K562 (cell line): ENCODE data around the gene YES1. TPM values are rescaled to one million over a fixed set of nuclear protein-coding genes. Genes with fewer than 3 reads are reported as not detected.

Experiments used
- ATF1 ChIP-seq, 2 experiments: fragments of 450-650 bp in 1 of 2; IDR thresholded peaks; 2 replicates each; pipeline ENCODE4 v1.6.1; 2016; ENCODE audit warnings: missing compliant biosample characterization in 1 of 2, missing genetic modification characterization in 1 of 2
- ATF7 ChIP-seq: fragments of 450-650 bp; IDR thresholded peaks from 2 replicates; pipeline ENCODE4 v1.7.1; 2014; ENCODE audit warnings: mild to moderate bottlenecking, moderate library complexity
- CCNT2 ChIP-seq: IDR thresholded peaks from 2 replicates; pipeline ENCODE4 v1.6.1; 2011; ENCODE audit warnings: borderline replicate concordance, low read depth, mild to moderate bottlenecking, moderate library complexity, mixed read lengths, low read length; ENCODE audit not compliant: insufficient read length; ENCODE audit errors: extremely low read depth
- EP300 ChIP-seq: IDR thresholded peaks from 2 replicates; pipeline ENCODE4 v1.6.1; 2012; ENCODE audit warnings: low read length, improper control_type of control experiment
- FOXJ2 ChIP-seq: fragments of 200-800 bp; sonication (Bioruptor generic); IDR thresholded peaks from 2 replicates; pipeline ENCODE4 v1.6.1; 2016; ENCODE audit warnings: missing genetic modification characterization, missing compliant biosample characterization
- HDAC2 ChIP-seq: fragments of 450-650 bp; IDR thresholded peaks from 2 replicates; pipeline ENCODE4 v1.6.1; 2016; ENCODE audit warnings: mild to moderate bottlenecking
- JUND ChIP-seq, 2 experiments: IDR thresholded peaks; 2 replicates in 1 of 2; 3 replicates in 1 of 2; pipeline ENCODE4 v1.6.1; 2011; ENCODE audit warnings: borderline replicate concordance in 2 of 2, low read depth in 2 of 2, low read length in 2 of 2, improper control_type of control experiment in 1 of 2, missing biosample characterization in 1 of 2, missing genetic modification characterization in 1 of 2, missing genetic modification reagents in 1 of 2
- KLF16 ChIP-seq: IDR thresholded peaks from 2 replicates; pipeline ENCODE4 v1.6.1; 2016; ENCODE audit warnings: antibody characterized with exemption
- MYNN ChIP-seq, 2 experiments: sonication (generic); formaldehyde crosslinking in 1 of 2; IDR thresholded peaks; 2 replicates each; pipeline versions ENCODE4 v1.5.0 to v1.6.1; 2016 to 2020; ENCODE audit warnings: antibody characterized with exemption in 1 of 2, missing genetic modification reagents in 1 of 2
- NCOR1 ChIP-seq: fragments of 450-650 bp; IDR thresholded peaks from 2 replicates; pipeline ENCODE4 v1.6.1; 2016; ENCODE audit warnings: mild to moderate bottlenecking, moderate library complexity
- PHB2 ChIP-seq: fragments of 450-650 bp; IDR thresholded peaks from 2 replicates; pipeline ENCODE4 v1.6.1; 2017; ENCODE audit warnings: low read depth
- PML ChIP-seq: IDR thresholded peaks from 2 replicates; pipeline ENCODE4 v1.6.1; 2012; ENCODE audit warnings: low read length, inconsistent platforms
- RCOR1 ChIP-seq, 2 experiments: IDR thresholded peaks; 2 replicates each; pipeline ENCODE4 v1.6.1; 2012; ENCODE audit warnings: low read depth in 2 of 2, low read length in 2 of 2, borderline replicate concordance in 1 of 2, improper control_type of control experiment in 1 of 2
- SP1 ChIP-seq: sonication (generic); formaldehyde crosslinking; IDR thresholded peaks from 2 replicates; pipeline ENCODE4 v1.8.1; 2022; ENCODE audit warnings: mild to moderate bottlenecking, missing genetic modification reagents
- TAL1 ChIP-seq: fragments of 450-650 bp; IDR thresholded peaks from 2 replicates; pipeline ENCODE4 v1.6.1; 2016; ENCODE audit warnings: mild to moderate bottlenecking
- TBL1XR1 ChIP-seq, 2 experiments: IDR thresholded peaks; 2 replicates each; pipeline ENCODE4 v1.6.1; 2012; ENCODE audit warnings: improper control_type of control experiment in 2 of 2, low read length in 2 of 2, mild to moderate bottlenecking in 1 of 2
- TCFL5 ChIP-seq: fragments of 250-450 bp; sonication (Bioruptor Pico); conservative IDR thresholded peaks from 2 replicates; pipeline ENCODE4 v1.6.1; 2021; ENCODE audit warnings: mild to moderate bottlenecking, moderate library complexity, matching md5 sums
- TRIM24 ChIP-seq, 2 experiments: fragments of 450-650 bp; IDR thresholded peaks; 2 replicates each; pipeline ENCODE4 v1.6.1; 2016
- ZKSCAN8 ChIP-seq: fragments of 200-800 bp; sonication (Bioruptor generic); IDR thresholded peaks from 2 replicates; pipeline ENCODE4 v1.6.1; 2016; ENCODE audit warnings: missing genetic modification characterization, missing compliant biosample characterization
- ZNF24 ChIP-seq: fragments of 450-650 bp; IDR thresholded peaks from 2 replicates; pipeline ENCODE4 v1.6.1; 2016
- ZNF75A ChIP-seq: fragments of 450-650 bp; formaldehyde crosslinking; IDR thresholded peaks from 2 replicates; pipeline ENCODE4 v1.4.0; 2020; ENCODE audit warnings: mild to moderate bottlenecking
- polyA plus RNA-seq, 8 experiments: library from polyadenylated mRNA; depleted of rRNA in 4 of 8; stranded (reverse) in 5 of 8; unstranded in 3 of 8; fragments of >200 nt; fragmentation: Nextera tagmentation in 2 of 8; fragmentation: Illumina TruSeq in 1 of 8; extraction: Ambion mirVana in 2 of 8; extraction: Trizol in 1 of 8; gene quantifications; 2 replicates each; pipeline versions ENCODE4 v1.2.1 to v1.2.3, GENCODE V29; 2011 to 2014; ENCODE audit warnings: inconsistent platforms in 1 of 8, missing spikeins in 1 of 8
- total RNA-seq, 7 experiments: library from RNA; depleted of rRNA in 6 of 7; stranded (reverse); fragments of >200 nt in 6 of 7; fragmentation: Illumina TruSeq in 2 of 7; extraction: Trizol in 2 of 7; gene quantifications; 2 replicates each; pipeline versions ENCODE4 v1.2.1 to v1.2.3, GENCODE V29; 2011 to 2021; ENCODE audit warnings: low replicate concordance in 1 of 7
- TF ChIP-seq, protein P1 (sequence below), 2 experiments: IDR thresholded peaks in 1 of 2; conservative IDR thresholded peaks in 1 of 2; 2 replicates each; pipeline ENCODE4 v1.6.1; 2016; ENCODE audit warnings: low read depth in 2 of 2, mild to moderate bottlenecking in 1 of 2, missing compliant biosample characterization in 1 of 2, missing genetic modification characterization in 1 of 2, moderate library complexity in 1 of 2
- TF ChIP-seq, protein P2 (sequence below): fragments of 450-650 bp; conservative IDR thresholded peaks from 2 replicates; pipeline ENCODE4 v1.6.1; 2016; ENCODE audit warnings: missing genetic modification characterization, low read depth, mild to moderate bottlenecking, missing compliant biosample characterization, moderate library complexity
- TF ChIP-seq, protein P3 (sequence below), 2 experiments: fragments of 450-650 bp in 1 of 2; sonication (generic) in 1 of 2; formaldehyde crosslinking in 1 of 2; IDR thresholded peaks in 1 of 2; conservative IDR thresholded peaks in 1 of 2; 2 replicates each; pipeline versions ENCODE4 v1.6.1 to v1.8.1; 2016 to 2023; ENCODE audit warnings: mild to moderate bottlenecking in 2 of 2, moderate library complexity in 2 of 2, inconsistent platforms in 1 of 2, missing genetic modification reagents in 1 of 2

YES1 gene
- total and polyA plus RNA-seq, 9 of the 15 experiments (the other 6 are each of a cell fraction or from before 2014, with no cell fraction given) = 37.2 to 115 (median 77.7) TPM

DNA sequence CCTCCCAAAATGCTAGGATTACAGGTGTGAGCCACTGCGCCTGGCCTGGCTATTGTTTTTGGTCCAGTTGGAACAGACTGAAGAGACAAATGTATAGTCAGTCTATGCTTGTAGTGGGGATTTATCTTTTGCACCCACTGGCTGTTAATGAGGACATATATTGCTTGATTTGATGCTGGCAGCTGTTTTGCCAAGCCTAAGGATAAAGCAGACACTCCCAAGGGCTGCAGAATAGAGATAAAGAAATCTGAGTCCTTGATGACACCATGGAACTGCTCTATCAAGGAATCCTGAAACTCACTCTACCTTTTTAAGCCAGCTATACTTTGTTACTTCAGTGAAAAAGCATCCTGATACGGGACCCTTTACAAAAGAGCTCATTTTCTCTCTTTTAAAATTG is 56.5 kb downstream of the YES1 start (continued):
- TF ChIP-seq, protein P1, sequence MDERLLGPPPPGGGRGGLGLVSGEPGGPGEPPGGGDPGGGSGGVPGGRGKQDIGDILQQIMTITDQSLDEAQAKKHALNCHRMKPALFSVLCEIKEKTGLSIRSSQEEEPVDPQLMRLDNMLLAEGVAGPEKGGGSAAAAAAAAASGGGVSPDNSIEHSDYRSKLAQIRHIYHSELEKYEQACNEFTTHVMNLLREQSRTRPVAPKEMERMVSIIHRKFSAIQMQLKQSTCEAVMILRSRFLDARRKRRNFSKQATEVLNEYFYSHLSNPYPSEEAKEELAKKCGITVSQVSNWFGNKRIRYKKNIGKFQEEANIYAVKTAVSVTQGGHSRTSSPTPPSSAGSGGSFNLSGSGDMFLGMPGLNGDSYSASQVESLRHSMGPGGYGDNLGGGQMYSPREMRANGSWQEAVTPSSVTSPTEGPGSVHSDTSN (CRISPR knock-in tag; IDR thresholded peaks at IDR 0.05; ENCODE audit: low read depth) = no peak
- TF ChIP-seq, protein P1 (tag; conservative IDR thresholded peaks at IDR 0.05; ENCODE audit: low read depth) = peak; percentile 61
- TF ChIP-seq NCOR1 = peak; percentile 88
- TF ChIP-seq HDAC2 = peak; percentile 95
- TF ChIP-seq ATF7 = peak; percentile 51; the same call in 1 of the 2 replicates
- peak; percentile 82 for TF ChIP-seq EP300
- TF ChIP-seq ZKSCAN8 (CRISPR knock-in tag) = peak; percentile 67; the same call in 1 of the 2 replicates
- TF ChIP-seq PML = peak; percentile 82
- TF ChIP-seq CCNT2 = peak; percentile 52
- peak; percentile 94 to 99 for TF ChIP-seq RCOR1 (IDR thresholded peaks at IDR 0.05; ENCODE audit: borderline replicate concordance in 1 of 2, low read depth in 2 of 2, low read length in 2 of 2)
- no peak for TF ChIP-seq ZNF75A (CRISPR knock-in tag)
- TF ChIP-seq ATF1 (CRISPR knock-in tag; IDR thresholded peaks at IDR 0.05) = no peak
- peak; percentile 32; the same call in 1 of the 2 replicates for TF ChIP-seq ATF1 (tag; IDR thresholded peaks at IDR 0.05)
- TF ChIP-seq TRIM24 (IDR thresholded peaks at IDR 0.05) = 0 out of 4 replicates have a peak, but pooled peaks of 1 of the 2 experiments have one; percentile 28
- peak in 1 of 2 experiments; percentile 64; a peak in 2 of 4 replicates for TF ChIP-seq TBL1XR1 (IDR thresholded peaks at IDR 0.05; ENCODE audit: low read length in 2 of 2)
- peak; percentile 50; the same call in 1 of the 2 replicates for TF ChIP-seq JUND (IDR thresholded peaks at IDR 0.05; ENCODE audit: borderline replicate concordance, low read depth, low read length)
- TF ChIP-seq JUND (tag; IDR thresholded peaks at IDR 0.05; ENCODE audit: borderline replicate concordance, low read depth, low read length) = no peak
- TF ChIP-seq, protein P2, sequence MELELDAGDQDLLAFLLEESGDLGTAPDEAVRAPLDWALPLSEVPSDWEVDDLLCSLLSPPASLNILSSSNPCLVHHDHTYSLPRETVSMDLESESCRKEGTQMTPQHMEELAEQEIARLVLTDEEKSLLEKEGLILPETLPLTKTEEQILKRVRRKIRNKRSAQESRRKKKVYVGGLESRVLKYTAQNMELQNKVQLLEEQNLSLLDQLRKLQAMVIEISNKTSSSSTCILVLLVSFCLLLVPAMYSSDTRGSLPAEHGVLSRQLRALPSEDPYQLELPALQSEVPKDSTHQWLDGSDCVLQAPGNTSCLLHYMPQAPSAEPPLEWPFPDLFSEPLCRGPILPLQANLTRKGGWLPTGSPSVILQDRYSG = 0 out of 2 replicates have a peak, but pooled peaks have one; percentile 44
- no peak for TF ChIP-seq ZNF24
- TF ChIP-seq, protein P3, sequence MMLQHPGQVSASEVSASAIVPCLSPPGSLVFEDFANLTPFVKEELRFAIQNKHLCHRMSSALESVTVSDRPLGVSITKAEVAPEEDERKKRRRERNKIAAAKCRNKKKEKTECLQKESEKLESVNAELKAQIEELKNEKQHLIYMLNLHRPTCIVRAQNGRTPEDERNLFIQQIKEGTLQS (IDR thresholded peaks at IDR 0.05) = peak; percentile 28; the same call in 1 of the 2 replicates
- TF ChIP-seq, protein P3 (CRISPR knock-in tag; conservative IDR thresholded peaks at IDR 0.05) = no peak
- peak; percentile 46; the same call in 1 of the 2 replicates for TF ChIP-seq PHB2
- 0 out of 2 replicates have a peak, but pooled peaks have one; percentile 28 for TF ChIP-seq SP1
- TF ChIP-seq TCFL5 (CRISPR knock-in tag) = no peak
- peak; percentile 69 for TF ChIP-seq KLF16
- no peak for TF ChIP-seq FOXJ2
- peak; percentile 24; the same call in 1 of the 2 replicates for TF ChIP-seq MYNN (IDR thresholded peaks at IDR 0.05)
- TF ChIP-seq MYNN (CRISPR knock-in tag; IDR thresholded peaks at IDR 0.05) = no peak
- peak; percentile 93 for TF ChIP-seq TAL1
